ENCODE measurements around the gene CDHR2. TPM values are rescaled to one million over a fixed set of nuclear protein-coding genes. Genes with fewer than 3 reads are reported as not detected.
"Not testable (repeated sequence)": the region's sequence is repeated elsewhere in the genome, so short reads cannot be mapped to it uniquely, and the experiment has no call there.

Gene CDHR2
- total RNA-seq, 2 donors from 2014 or later, result 1.3 TPM; not detected in 1

DNA sequence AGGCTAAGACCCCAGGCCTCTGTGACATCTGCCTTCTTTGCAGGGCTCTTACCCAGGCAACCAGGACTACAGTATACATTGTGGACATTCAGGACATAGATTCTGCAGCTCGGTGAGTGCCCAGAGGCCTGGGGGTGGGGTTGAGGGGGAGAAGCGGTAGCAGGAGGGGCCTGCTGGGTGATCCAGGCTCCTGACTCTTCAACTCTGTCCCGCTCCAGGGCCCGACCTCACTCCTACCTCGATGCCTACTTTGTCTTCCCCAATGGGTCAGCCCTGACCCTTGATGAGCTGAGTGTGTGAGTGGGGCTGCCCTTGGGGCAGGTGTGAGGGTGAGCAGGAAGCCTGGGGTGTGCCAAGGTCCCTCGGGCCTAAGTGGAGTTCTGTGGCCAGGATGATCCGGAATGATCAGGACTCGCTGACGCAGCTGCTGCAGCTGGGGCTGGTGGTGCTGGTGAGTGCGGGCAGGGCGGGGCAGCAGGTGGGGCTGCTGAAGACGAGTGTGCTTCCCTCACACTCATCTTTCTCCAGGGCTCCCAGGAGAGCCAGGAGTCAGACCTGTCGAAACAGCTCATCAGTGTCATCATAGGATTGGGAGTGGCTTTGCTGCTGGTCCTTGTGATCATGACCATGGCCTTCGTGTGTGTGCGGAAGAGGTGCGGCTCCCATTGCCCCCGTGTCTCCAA is 41.0 kb downstream of the CDHR2 start:
- Histone ChIP-seq H3K36me3 (replicated peaks in 1 of 2; ENCODE audit: insufficient read depth in 1 of 2, low read depth in 2 of 2) (no peaks in the 10 kb centered on the region), H3K4me1 (no peaks in the 10 kb centered on the region), H3K27ac (no peak overlapping the region), H3K27me3 (no peaks in the 10 kb centered on the region), H3K9me3 (peaks cover 0 to 5% (median 0%) of the 10 kb centered on the region in 3 donors), H3K4me3 (no peak overlapping the region)
- intact Hi-C loops (cut with DNase I), result no loop called here
- no peak for TF ChIP-seq POLR2A (IDR thresholded peaks at IDR 0.05)
- TF ChIP-seq, protein P1, sequence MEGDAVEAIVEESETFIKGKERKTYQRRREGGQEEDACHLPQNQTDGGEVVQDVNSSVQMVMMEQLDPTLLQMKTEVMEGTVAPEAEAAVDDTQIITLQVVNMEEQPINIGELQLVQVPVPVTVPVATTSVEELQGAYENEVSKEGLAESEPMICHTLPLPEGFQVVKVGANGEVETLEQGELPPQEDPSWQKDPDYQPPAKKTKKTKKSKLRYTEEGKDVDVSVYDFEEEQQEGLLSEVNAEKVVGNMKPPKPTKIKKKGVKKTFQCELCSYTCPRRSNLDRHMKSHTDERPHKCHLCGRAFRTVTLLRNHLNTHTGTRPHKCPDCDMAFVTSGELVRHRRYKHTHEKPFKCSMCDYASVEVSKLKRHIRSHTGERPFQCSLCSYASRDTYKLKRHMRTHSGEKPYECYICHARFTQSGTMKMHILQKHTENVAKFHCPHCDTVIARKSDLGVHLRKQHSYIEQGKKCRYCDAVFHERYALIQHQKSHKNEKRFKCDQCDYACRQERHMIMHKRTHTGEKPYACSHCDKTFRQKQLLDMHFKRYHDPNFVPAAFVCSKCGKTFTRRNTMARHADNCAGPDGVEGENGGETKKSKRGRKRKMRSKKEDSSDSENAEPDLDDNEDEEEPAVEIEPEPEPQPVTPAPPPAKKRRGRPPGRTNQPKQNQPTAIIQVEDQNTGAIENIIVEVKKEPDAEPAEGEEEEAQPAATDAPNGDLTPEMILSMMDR (IDR thresholded peaks at IDR 0.05), result no peak
- ATAC-seq, result no peak
- no peak for DNase-seq
- 78 to 80% methylated on average over 14 to 17 of the region's 17 CpGs for WGBS, 2 donors

DNA sequence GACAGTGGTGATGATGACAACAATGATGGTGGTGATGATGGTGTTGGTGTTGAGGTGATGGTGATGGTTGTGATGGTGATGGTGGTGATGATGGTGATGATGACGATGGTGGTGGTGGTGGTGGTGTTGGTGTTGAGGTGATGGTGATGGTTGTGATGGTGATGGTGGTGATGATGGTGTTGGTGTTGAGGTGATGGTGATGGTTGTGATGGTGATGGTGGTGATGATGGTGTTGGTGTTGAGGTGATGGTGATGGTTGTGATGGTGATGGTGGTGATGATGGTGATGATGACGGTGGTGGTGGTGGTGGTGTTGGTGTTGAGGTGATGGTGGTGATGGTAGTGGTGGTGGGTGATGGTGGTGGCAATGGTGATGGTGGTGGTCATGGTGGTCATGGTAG is 42.5 kb downstream of the CDHR2 start:
- H3K4me3 ChIP-seq; ATAC-seq; DNase-seq; H3K27ac ChIP-seq; H3K27me3 ChIP-seq; H3K4me1 ChIP-seq; H3K36me3 ChIP-seq (replicated peaks in 1 of 2; ENCODE audit: insufficient read depth in 1 of 2, low read depth in 2 of 2); intact Hi-C loops (cut with DNase I); H3K9me3 ChIP-seq: not testable (repeated sequence)
- TF ChIP-seq, protein P1 (IDR thresholded peaks at IDR 0.05), result peak in 1 of 7 experiments; percentile 18
- 14 to 21% methylated on average over 2 of the region's 2 CpGs for WGBS, 2 donors

DNA sequence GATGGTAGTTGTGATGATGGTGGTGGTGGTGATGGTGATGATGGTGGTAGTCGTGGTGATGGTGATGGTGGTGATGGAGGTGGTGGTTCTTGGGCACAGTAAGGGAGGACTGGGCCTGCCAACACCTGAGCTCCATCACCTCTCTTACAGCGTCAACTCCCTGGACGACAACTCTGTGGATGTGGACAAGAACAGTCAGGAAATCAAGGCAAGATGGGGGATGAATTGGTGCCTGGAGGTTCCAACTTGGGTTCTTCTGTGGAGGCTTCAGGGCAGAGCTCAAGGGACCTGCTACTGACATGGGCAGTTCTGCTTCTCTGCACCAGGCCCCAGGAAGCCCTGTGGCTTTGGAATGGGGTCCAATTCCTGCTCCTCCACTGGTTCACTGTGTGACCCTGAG is 43.4 kb downstream of the CDHR2 start:
- Histone ChIP-seq H3K27me3 (no peaks in the 10 kb centered on the region), H3K27ac (no peak overlapping the region), H3K4me3 (no peak overlapping the region), H3K36me3 (replicated peaks in 1 of 2; ENCODE audit: insufficient read depth in 1 of 2, low read depth in 2 of 2) (no peaks in the 10 kb centered on the region), H3K9me3 (no peaks in the 10 kb centered on the region), H3K4me1 (peaks cover 11% of the 10 kb centered on the region)
- no peak for TF ChIP-seq POLR2A (IDR thresholded peaks at IDR 0.05)
- TF ChIP-seq, protein P1 (IDR thresholded peaks at IDR 0.05), result no peak
- WGBS, 2 donors, result 83 to 91% methylated on average over 3 of the region's 3 CpGs
- intact Hi-C loops (cut with DNase I), result no loop called here
- ATAC-seq (no peak), DNase-seq (no peak)

GRCh38 chr5:176593273-176593869 is 44.2 kb downstream of the CDHR2 start:
- no peak for DNase-seq
- H3K9me3 ChIP-seq, result no peaks in the 10 kb centered on the region
- intact Hi-C loops (cut with DNase I), result no loop called here
- TF ChIP-seq, protein P1 (IDR thresholded peaks at IDR 0.05), result no peak
- TF ChIP-seq POLR2A (IDR thresholded peaks at IDR 0.05), result no peak
- no peak overlapping the region for H3K4me3 ChIP-seq
- H3K27me3 ChIP-seq, result no peaks in the 10 kb centered on the region
- H3K4me1 ChIP-seq, result peaks cover 11% of the 10 kb centered on the region
- WGBS, 2 donors, result 85 to 86% methylated on average over 10 to 12 of the region's 12 CpGs
- H3K36me3 ChIP-seq (replicated peaks in 1 of 2; ENCODE audit: insufficient read depth in 1 of 2, low read depth in 2 of 2), result no peaks in the 10 kb centered on the region
- H3K27ac ChIP-seq, result no peak overlapping the region
- no peak for ATAC-seq

DNA sequence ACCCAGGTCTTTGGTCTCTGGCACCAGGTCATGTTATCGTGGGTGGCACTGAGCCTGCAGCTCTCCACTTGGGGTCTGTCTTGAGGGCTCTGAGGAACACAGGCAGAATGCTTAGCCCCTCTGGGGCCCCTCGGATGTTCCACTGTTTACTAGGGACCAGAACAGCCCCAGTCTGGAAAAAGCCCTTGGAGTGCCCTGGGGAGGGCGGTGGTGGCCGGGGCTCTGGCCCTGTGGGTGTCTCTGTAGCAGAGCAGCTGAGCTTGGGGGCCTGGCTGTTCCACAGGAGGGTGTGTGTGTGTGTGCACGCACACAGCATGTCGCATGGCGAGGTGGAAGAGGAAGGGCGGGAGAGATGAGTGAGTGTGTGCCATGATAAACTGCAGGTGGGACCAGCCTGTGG is 45.4 kb downstream of the CDHR2 start:
- WGBS, 2 donors, result 73 to 76% methylated on average over 4 to 8 of the region's 8 CpGs
- DNase-seq (no peak), ATAC-seq (no peak)
- no peak for TF ChIP-seq POLR2A (IDR thresholded peaks at IDR 0.05)
- TF ChIP-seq, protein P1 (IDR thresholded peaks at IDR 0.05), result no peak
- intact Hi-C loops (cut with DNase I), result no loop called here
- Histone ChIP-seq H3K36me3 (replicated peaks in 1 of 2; ENCODE audit: insufficient read depth in 1 of 2, low read depth in 2 of 2) (no peaks in the 10 kb centered on the region), H3K27ac (no peak overlapping the region), H3K9me3 (no peaks in the 10 kb centered on the region), H3K4me3 (no peak overlapping the region), H3K4me1 (peaks cover 11% of the 10 kb centered on the region), H3K27me3 (no peaks in the 10 kb centered on the region)
